GM10266 (cell line): ENCODE measurements around the gene NUDT3.
"Not testable (repeated sequence)": the region's sequence is repeated elsewhere in the genome, so short reads cannot be mapped to it uniquely, and the experiment has no call there.

Experiments
- DNase-seq: peaks from one replicate; pipeline ENCODE4 v3.0.0; 2012; ENCODE audit errors: extremely low spot score
- TF ChIP-seq, protein P1 (sequence below): IDR thresholded peaks from 2 replicates; pipeline ENCODE4 v1.5.1; 2012; ENCODE audit warnings: mild to moderate bottlenecking, low read depth; ENCODE audit not compliant: control insufficient read depth, insufficient read depth; ENCODE audit errors: missing control alignments

Gene NUDT3

DNA sequence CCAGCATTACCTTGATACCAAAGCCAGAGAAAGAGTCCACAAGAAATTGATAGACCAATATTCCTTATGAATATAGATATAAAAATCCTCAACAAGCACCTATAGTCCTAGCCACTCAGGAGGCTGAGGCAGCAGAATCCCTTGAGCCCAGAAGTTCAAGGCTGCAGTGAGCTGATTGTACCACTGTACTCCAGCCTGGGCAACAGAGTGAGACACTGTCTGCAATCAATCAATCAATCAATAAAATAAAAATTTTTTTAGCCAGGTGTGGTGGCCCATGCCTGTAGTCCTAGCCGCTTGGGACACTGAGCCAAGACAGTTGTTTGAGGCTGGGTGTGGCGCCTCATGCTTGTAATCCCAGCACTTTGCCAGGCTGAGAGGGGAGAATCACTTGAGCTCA is 124.7 kb downstream of the NUDT3 start:
- no peak for DNase-seq
- TF ChIP-seq, protein P1, sequence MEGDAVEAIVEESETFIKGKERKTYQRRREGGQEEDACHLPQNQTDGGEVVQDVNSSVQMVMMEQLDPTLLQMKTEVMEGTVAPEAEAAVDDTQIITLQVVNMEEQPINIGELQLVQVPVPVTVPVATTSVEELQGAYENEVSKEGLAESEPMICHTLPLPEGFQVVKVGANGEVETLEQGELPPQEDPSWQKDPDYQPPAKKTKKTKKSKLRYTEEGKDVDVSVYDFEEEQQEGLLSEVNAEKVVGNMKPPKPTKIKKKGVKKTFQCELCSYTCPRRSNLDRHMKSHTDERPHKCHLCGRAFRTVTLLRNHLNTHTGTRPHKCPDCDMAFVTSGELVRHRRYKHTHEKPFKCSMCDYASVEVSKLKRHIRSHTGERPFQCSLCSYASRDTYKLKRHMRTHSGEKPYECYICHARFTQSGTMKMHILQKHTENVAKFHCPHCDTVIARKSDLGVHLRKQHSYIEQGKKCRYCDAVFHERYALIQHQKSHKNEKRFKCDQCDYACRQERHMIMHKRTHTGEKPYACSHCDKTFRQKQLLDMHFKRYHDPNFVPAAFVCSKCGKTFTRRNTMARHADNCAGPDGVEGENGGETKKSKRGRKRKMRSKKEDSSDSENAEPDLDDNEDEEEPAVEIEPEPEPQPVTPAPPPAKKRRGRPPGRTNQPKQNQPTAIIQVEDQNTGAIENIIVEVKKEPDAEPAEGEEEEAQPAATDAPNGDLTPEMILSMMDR = no peak

DNA sequence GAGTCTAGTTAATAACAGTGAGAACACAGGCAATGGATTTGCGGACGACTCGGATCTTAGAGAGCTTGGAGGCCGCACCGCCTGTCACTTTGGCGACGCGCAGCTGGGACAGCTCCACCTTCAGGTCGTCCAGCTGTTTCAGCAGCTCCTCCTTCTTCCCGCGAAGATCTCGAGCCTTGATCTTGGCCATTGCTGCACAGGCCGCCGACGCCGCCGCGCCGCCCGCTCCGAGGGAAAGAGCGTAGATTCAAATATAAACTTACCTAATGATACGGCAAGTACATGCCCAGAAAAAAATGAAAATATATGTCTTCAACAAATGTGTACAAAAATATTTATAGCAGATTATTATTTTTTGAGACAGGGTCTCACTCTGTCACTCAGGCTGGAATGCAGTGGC is 129.0 kb downstream of the NUDT3 start:
- DNase-seq = not testable (repeated sequence)

DNA sequence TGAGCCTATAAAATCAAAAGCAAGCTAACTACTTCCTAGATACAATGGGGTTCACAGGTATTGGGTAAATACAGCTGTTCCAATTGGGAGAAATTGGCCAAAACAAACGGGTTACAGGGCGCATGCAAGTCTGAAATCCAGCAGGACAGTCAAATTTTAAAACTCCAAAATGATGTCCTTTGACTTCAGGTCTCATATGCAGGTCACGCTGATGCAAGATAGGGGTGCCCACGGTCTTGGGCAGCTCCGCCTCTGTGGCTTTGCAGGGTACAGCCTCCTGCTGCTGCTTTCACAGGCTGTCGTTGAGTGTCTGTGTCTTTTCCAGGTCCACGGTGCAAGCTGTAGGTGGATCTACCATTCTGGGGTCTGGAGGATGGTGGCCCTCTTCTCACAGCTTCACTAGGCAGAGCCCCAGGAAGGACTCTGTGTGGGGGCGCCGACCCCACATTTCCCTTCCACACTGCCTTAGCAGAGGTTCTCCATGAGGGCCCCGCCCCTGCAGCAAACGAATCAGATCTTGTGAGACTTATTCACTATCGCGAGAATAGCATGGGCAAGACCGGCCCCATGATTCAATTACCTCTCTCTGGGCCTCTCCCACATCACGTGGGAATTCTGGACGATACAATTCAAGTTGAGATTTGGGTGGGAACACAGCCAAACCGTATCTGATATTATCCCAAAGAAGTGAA is 131.7 kb downstream of the NUDT3 start:
- TF ChIP-seq, protein P1 = no peak
- DNase-seq = no peak

DNA sequence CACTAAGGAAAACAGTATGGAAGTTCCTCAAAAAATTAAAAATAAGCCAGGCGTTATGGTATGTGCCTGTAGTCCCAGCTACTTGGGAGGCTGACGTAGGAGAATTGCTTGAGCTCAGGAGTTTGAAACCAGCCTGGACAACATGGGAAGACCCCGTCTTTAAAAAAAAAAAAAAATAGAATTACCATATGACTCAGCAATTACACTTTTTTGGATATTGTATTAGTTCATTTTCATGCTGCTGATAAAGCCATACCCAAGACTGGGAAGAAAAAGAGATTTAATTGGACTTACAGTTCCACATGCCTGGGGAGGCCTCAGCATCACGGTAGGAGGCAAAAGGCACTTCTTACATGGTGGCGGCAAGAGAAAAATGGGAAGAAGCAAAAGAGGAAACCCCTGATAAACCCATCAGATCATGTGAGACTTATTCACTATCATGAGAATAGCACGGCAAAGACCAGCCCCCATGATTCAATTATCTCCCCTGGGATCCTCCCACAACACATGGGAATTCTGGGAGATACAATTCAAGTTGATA is 132.9 kb downstream of the NUDT3 start:
- TF ChIP-seq, protein P1 = no peak
- DNase-seq = no peak

DNA sequence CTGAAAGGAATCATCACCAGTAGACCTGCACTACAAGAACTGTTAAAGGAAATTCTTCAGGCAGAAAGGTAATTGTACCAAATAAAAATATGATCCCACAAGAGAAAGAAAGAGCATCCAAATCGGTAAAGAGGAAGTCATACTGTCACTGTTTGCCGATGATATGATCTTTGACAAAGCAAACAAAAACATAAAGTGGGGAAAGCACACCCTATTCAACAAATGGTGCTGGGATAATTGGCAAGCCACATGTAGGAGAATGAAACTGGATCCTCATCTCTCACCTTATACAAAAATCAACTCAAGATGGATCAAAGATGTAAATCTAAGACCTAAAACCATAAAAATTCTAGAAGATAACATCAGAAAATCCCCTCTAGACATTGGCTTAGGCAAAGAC is 140.1 kb downstream of the NUDT3 start:
- not testable (repeated sequence) for DNase-seq

DNA sequence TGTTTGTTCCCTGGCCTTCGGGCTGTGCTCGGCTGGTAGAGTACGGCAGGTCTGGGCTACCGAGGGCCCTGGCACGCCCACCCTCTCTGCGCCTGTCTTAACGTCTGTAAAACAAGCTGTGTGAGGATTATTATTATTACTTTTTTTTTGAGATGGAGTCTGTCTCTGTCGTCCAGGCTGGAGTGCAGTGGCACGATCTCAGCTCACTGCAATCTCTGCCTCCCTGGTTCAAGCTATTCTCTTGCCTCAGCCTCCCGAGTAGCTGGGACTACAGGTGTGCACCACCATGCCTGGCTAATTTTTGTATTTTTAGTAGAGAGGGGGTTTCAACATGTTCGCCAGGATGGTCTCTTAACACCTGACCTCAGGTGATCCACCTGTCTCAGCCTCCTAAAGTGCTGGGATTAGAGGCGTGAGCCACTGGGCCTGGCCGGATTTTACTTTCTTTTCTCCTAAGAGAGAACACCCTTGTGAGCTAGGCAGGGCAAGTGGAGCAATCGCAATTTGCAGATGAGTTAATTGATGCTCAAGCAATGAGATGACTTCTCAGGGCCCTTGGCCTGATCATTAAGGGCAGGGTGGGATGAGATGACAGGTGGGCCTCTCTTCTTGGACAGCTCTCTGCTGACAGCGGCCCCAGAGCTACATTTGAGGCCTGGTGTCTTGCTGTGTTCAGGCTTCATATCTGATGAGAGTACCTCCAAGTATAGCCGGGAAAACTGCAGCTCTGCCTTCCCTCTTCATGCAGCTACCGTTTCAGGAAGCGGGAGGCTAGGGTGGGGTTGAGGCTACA is 142.8 kb downstream of the NUDT3 start:
- TF ChIP-seq, protein P1 = no peak
- no peak for DNase-seq

DNA sequence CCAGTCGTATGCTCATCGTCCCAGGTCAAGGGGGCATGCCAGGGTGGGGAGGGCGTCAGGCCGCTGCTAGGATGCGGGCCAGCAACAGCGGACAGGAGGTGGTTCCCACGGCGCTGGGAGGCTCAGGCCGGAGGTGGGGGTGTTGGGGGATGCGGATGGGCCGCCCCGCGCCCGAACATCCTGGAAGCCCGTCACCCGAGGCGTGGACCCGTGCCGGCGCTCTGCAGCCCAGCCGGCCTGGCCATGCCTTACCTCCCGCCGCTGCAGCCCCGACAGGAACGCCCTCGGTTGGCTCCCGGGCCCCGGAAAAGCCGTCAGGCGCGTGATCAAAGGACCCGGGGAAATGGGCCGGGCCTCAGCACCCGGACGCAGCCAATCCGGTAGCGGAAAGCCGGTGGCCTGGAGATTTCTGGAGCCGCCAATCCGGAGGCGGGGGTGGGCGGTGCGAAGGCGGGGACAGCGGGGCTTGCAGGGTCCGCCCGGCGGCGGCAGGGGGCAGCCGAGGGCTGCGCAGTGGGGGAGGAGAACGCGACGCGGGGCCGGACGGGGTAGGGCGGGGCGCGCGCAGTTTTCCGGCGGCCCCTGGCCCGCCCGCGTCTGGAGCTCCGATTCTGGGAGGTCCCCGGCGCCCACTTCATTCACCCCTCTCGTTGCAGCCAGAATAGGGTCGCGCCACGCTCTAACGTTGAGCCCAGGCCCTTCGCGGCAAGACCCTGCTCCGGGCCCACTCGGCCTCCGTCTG is 143.6 kb downstream of the NUDT3 start, which contains the start of gene SMIM29:
Gene SMIM29 (minus strand): TSS at position 280 of the 742 bp plus-strand sequence. CDS start 1,215 bp downstream, outside the sequence.
- DNase-seq = peak; percentile 97
- TF ChIP-seq, protein P1 = peak; percentile 89
